ENCODE measurements around the gene ZG16.
"Not testable (repeated sequence)": the region's sequence is repeated elsewhere in the genome, so short reads cannot be mapped to it uniquely, and the experiment has no call there.

ZG16 gene

DNA sequence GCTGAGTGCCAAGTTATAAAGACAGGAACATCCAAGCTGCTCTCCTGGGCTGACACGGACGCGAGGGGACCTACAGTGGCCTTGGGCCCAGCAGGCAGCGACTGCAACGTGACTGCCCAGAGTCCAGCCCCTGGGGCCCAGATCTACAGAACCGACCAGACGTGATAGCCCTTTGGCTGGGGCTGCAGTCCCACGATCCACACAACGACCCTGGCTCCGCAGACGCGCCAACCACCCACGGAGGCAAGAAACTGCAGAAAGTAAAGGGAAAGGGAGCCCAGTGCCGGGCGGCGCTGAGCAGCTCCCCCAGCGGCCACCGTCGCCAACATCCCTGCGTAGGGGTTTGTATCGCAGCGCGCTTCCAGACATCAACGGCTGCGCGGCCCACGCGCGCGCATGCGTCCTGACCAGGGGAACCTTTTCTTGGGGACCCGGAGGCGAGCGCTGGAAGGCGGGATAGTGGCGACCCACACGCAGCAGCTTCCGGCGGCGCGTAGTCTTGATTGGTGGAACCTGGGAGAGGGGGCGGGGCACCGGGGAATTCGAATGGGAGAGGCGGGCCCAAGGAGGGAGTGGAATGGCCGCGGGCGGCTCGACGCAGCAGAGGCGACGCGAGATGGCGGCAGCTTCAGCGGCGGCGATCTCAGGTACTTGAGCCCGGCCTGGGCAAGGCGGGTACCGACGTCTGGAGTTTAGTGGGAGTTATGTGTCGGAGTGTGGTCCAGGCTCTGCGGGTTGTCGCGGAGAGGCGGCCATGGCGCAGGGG, 12.3 kb downstream of the ZG16 start, which contains the start of gene KIF22:
TSS of gene KIF22 (plus strand) at position 569 of the 766 bp plus-strand sequence. CDS start at position 578, 9 bp downstream.
- peak; percentile 98 to 99 (median 99) for DNase-seq

DNA sequence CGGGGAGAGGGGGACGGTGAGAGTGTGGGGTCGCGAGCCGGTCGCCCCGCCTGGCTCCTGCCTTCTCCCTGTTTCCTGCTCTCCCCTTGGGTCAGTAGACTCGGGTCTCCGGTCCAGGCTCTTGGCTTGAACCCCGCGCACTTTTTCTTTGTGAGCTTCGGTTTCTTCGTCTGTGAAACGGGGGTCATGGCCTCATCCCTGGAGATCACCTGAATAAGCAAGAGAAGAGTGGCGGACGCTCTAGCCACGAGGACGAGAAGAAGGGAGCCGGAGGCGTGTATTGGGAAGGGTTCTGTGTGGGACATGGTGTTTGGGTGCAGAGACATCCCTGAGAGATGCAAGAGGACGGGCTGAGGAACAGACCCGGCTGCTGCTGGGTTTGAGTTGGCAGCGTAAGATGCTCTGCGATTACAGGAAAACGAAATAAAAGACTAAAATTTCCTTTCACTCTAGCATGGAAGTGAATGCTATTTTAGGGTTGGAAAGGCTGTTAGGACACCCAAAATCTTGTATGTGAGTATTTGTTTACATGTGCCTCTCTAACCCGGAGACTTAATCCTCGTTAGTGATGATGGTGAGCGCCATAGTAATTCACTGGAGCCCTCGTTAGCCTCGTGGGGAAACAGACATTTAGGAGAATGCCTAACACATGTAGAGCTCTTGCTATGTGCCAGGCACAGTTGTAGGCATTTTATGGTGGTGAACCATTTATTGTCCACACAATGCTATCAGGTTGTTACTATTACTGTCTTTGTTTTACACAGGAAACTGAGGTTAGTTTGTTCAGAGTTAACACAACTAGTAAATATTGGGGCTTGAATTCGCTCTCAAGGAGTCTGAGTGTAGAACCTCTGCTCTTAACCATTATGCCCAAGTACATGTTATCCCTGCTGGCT, 13.1 kb downstream of the ZG16 start:
- DNase-seq, result no peak

DNA sequence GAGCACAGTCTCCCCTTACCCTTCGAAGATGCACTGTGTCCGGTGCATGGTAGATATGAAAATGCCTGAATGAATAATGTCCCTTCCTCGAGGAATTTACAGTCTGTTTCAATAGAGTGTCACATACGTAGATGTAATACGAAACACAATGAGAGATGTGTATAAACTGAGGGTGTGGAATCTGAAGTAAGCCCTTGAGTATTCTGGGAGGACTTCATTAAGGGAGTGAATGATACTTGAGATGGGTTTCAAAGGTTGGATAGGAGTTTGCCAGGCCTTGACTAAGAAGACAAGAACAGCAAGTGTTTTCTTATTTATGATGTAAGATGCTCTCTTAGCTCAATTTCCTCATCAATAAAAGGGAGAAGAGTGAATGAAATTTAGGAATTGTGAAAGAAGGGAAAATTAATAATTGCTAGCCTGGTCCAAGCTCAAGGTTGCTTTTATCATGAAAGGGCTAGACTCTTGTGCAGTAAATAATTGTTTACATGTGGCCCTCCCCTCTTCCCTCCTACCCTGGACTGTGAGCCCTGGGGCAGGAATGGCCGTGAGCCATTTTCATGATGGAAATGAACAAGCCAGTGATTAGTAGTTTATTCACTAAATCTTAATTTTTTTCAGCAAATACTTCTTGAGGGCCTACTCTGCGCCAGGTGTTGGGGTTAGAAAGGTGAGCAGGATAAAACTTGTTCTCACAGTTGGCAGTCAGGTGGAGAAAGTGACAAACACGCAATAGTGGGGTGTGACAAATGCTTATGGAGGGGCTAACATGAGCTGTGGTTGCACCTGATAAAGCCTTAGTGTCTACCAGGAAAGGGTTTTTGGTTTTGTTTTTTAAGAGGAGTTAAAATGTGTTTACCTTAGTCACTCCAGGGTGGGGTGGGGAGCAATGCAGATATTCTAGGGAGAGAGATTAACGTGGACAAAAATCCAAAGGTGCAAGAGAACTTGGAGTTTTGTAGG, 14.1 kb downstream of the ZG16 start:
- no peak for DNase-seq

DNA sequence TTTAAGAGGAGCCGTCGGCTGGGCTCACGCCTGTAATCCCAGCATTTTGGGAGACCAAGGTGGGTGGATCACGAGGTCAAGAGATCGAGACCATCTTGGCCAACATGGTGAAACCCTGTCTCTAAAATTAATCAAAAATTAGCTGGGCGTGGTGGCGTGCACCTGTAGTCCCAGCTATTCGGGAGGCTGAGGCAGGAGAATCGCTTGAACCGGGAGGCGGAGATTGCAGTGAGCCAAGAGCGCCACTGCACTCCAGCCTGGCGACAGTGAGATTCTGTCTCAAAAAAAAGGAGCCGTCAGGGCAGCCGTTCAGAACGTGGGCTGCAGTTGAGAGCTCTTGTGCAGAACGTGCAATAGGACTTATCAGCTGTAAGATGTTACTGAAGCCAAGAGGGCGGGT, 15.1 kb downstream of the ZG16 start:
- not testable (repeated sequence) for DNase-seq

DNA sequence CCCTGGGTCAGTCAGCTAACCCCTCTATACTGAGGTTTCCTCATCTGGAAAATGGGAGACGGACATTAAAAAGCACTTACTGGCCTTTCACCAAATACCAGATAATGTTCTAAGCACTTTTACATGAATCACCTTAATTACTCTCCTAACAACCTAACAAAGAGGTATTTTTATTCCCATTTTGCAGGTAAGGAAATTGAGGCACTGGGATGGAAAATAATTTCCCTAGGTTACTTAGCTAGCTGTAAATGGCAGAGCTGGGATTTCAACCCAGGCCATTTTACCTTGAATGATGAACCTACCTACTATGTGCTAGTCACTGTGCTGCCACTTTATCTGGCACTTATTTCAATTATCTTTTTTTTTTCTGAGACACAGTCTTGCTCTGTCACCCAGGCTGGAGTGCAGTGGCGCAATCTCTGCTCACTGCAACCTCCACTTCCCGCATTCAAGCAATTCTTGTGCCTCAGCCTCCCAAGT, 16.2 kb downstream of the ZG16 start:
- DNase-seq, result no peak

DNA sequence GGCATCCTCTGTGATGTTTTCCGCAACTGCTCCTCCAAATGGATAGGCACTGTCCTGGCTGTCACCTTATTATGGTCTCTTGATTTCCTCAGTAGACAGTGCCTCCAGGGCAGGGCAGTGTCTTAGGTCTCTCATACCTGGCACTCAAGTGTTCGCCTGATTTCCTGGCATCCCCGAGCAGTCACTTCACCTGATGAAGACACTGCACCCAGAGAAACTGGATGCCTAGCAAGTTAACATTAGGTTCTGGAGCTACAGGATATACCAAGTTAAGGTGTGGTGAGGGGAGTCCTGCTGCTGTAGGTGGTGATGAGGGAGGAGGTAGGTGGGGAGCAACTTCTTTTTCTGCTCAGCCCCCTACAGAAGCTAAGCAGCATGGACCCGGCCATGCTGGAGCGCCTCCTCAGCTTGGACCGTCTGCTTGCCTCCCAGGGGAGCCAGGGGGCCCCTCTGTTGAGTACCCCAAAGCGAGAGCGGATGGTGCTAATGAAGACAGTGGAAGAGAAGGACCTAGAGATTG, 24.4 kb downstream of the ZG16 start:
- no peak for DNase-seq

DNA sequence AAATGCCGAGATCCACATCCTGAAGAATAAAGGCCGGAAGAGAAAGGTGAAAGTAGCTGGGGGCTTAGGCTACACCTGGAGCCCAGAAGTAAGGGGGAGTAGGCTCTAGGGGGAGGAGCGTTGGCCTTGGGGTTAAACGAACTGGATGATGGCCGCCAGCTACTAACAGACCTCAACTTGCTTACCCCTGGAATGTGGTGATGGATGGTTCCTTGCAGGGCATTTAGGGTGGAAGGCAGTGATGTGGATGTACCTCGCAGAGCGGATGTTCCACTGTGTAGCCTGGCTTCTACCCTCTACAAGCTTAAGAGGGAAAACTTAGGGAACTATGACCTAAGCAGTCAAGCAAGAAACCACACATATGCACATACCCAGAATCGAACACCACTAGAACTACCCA, 26.0 kb downstream of the ZG16 start:
- DNase-seq, result no peak

DNA sequence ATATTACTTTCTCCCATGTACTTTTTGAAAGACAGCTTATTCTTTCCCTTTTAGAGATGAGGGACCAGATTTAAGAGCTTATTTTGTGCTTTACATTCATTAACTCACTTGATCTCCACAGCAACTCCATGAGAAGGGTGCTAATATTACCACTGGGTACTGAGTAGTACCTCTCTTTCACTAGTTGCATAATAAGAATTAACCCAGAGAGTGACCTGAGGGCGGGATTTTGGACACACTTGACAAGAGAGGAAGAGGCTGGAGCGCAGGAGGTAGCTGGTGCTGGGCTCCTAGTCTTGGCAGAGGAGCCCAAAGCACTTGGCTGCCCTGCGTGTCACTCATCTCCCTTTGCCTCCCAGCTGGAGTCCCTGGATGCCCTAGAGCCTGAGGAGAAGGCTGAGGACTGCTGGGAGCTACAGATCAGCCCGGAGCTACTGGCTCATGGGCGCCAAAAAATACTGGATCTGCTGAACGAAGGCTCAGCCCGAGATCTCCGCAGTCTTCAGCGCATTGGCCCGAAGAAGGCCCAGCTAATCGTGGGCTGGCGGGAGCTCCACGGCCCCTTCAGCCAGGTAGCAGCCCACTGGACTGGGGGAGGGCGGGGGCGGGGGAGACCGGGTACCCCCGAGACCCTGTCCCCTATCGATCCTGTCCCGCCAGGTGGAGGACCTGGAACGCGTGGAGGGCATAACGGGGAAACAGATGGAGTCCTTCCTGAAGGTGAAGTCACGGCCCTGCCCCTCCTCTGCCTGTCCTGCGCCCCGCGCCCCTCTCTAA, 26.6 kb downstream of the ZG16 start:
- DNase-seq, result no peak

DNA sequence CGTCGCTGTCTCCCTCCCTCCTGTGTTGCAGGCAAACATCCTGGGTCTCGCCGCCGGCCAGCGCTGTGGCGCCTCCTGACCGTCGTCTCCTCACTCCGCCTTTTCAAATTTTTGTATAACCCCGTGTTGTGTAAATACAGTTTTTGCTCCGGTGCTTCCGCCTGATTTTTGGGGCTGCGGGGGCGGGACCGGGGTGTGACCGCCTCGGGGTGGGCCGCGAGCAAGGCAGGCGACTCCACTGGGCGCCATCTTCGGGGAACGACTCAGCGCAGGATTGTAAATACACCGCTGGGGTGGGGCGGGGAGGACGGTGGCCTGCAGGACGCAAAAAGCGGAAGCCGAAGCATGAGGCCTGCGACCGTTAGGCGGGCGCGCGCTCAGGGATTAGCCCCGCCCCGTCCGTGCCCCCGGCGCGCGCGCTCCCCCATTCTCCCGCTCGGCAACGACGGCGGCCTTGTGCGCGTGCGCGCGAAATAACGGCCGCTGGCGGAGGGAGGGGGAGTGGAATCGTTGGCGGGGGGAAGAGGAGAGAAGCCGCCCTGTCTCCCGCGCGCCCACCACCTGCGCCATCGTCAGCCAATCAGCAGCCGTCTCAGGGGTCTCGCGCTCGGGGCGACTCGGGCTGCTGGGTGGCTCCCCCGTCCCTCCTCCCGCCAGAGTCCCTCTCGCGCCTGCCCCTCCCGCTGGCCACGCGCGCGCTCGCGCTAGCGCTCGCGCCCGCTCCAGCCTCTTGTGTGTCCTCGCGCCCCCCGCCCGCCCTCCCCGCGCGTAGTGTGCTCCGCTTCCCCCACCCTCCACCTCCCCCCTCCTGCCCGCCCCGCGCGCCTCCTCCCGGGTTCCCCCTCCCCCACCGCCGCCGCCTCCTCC, 27.4 kb downstream of the ZG16 start:
- peak; percentile 93 to 98 (median 96) for DNase-seq

DNA sequence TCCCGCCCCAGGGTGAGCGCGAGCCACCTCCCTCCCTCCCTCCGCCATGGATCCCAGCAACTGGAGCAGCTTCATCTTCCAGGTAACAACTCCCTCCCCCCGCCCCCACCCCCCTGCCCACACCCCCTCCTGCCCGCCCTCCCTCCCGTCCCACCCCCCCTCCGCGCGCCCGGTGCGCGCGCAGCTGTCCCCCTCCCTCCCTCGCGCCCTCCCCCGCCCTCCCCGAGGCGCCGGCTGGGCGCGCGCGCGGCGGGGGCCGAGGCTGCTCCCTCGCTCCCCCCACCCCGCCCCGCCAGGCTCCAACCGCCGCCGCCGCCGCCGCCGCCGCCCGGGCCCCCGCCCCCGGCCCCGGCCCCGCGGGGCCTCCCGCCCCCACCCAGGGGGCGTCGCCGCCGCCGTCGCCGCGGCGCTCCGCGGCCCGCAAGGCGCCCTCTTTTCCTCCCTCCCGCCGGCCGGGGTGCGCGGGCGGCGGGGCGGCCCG, 28.1 kb downstream of the ZG16 start, which contains the start of gene MAZ:
TSS of gene MAZ (plus strand) at position 431 of the 481 bp plus-strand sequence. CDS start 173 bp downstream, outside the sequence.
- peak in 3 of 4 experiments; percentile 83 to 84 (median 83) for DNase-seq

DNA sequence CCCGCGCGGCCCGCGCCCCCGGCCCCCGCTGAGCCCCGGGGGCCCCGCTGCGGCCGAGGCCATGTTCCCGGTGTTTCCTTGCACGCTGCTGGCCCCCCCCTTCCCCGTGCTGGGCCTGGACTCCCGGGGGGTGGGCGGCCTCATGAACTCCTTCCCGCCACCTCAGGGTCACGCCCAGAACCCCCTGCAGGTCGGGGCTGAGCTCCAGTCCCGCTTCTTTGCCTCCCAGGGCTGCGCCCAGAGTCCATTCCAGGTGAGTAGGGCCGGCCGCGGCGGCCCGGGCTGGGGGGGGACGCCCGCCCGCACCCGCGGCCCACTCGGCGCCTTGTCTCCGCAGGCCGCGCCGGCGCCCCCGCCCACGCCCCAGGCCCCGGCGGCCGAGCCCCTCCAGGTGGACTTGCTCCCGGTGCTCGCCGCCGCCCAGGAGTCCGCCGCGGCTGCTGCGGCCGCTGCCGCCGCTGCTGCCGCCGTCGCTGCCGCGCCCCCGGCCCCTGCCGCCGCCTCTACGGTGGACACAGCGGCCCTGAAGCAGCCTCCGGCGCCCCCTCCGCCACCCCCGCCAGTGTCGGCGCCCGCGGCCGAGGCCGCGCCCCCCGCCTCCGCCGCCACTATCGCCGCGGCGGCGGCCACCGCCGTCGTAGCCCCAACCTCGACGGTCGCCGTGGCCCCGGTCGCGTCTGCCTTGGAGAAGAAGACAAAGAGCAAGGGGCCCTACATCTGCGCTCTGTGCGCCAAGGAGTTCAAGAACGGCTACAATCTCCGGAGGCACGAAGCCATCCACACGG, 28.8 kb downstream of the ZG16 start:
- DNase-seq, result peak in 3 of 4 experiments; percentile 31 to 35 (median 32)

DNA sequence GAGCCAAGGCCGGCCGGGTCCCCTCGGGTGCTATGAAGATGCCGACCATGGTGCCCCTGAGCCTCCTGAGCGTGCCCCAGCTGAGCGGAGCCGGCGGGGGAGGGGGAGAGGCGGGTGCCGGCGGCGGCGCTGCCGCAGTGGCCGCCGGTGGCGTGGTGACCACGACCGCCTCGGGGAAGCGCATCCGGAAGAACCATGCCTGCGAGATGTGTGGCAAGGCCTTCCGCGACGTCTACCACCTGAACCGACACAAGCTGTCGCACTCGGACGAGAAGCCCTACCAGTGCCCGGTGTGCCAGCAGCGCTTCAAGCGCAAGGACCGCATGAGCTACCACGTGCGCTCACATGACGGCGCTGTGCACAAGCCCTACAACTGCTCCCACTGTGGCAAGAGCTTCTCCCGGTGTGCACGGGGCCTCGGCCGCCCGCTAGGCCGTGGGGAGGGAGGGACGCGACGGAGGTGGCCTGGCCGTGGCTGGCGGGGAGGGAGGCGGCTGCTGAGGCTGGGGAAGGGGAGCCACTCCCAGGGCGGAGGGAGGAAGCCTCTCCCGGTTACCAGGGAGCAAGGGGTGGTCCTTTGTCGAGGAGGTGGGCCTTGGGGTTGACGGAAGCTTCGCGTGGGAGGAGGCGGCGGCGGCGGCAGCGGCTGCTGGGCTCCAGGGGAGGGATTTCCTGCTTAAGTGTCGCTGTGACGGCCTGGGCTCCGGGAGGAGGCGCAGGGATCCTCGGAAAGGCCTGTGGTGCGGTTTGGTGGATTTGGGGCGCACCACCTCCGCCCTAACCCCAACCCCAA, 29.6 kb downstream of the ZG16 start:
- peak; percentile 63 to 79 (median 76) for DNase-seq

DNA sequence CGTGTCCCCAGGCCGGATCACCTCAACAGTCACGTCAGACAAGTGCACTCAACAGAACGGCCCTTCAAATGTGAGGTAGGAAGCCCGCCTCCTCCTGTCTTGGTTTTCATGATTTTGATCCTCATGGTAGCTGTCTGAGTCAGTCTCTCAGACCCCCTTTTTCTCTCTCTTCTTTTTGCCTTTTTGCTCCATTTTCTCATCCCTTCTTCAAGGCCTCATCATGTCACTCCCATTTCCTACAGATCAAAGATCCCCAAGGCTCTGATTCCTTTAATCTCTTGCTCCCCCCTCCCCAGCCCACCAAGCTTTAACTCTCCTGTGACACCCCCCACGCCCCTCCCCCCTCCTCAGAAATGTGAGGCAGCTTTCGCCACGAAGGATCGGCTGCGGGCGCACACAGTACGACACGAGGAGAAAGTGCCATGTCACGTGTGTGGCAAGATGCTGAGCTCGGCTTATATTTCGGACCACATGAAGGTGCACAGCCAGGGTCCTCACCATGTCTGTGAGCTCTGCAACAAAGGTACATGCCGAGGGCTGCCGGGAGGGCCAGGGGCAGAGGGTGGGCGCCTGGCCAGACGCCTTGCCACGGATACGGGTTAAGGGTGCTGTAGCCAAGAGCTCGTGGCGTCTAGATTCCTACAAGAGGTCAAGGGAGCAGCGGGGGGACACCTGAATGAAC, 30.3 kb downstream of the ZG16 start:
- no peak for DNase-seq

DNA sequence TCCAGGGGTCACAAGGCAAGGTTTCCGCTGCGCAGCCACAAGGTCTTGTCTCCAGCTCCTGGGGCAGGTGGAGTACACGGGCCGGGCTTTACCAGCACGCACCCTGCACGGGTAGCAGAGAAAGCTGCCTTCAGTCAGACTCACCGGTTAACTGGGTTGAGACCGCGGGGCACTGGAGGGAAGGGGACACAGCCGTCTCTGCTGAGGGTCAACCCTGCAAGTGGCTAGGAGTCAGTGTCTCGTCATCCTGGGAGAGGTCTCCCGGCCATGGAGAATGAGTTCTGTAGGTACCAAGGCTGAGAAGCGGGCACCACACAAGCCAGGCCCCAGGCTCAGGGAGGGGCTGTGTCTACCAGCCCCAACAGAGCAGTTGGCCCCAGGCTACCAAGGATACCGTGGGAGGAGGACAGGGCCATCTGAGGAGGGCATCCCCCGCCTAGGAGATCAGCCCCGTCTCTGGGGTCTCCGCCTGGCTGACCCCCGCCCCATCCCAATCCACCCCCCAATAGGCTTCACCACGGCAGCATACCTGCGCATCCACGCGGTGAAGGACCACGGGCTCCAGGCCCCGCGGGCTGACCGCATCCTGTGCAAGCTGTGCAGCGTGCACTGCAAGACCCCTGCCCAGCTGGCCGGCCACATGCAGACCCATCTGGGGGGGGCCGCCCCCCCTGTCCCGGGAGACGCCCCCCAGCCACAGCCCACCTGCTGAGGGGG, 31.1 kb downstream of the ZG16 start:
- no peak for DNase-seq

DNA sequence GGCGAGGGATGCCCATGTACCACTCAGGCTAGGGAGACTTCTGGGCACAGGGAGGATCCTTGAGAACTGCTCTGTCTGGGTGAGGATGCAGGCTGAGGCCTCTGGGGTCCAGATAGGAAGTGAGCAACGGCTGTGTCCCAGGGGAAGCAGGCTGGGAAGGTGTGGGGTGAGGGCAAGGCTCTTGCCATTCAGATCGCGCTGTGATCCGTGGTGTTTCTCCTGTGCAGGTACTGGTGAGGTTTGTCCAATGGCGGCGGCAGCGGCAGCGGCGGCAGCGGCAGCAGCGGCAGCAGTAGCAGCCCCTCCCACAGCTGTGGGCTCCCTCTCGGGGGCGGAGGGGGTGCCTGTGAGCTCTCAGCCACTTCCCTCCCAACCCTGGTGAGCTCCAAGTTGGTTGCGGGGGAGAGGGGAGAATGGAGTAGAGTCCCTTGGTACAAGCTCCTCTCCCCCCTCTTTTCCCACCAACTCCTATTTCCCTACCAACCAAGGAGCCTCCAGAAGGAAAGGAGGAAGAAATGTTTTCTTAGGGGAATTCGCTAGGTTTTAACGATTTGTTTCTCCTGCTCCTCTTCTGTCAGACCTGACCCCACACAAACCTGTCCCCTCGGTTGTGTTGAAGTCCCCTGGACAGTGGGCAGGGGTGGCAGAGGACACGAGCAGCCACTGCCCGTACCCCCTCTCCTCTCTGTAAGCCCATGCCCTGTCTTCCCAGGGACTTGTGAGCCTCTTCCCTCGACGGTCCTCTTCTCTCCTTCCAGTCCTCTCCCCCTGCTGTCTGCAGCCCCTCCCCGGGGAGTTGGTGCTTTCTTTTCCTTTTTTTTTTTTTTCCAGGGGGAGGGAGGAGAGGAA, 32.0 kb downstream of the ZG16 start:
- DNase-seq, result no peak

DNA sequence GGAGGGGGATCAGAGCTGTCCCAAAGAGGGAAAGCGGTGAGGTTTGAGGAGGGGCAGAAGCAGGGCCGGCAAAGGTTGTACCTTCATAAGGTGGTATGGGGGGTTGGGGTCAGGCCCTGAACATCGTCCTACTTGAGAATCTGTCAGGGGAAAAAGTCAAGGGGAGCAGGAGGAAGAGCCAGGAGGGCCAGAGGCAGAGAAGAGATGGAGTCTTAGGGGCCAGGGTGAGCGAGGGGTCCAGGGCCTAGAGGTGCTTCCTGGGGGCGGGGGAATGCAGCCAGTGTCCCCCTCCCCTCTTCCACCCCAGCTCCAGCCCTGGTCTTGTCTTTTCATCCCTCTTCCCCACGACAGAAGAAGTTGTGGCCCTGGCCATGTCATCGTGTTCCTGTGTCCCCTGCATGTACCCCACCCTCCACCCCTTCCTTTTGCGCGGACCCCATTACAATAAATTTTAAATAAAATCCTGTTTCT, 32.7 kb downstream of the ZG16 start:
- no peak for DNase-seq
